Tibial nerve (tissue), 4 donors: Measurements from ENCODE around the gene CHMP4B. TPM values are rescaled to one million over a fixed set of nuclear protein-coding genes. Genes with fewer than 3 reads are reported as not detected.

ENCODE experiments used
- DNase-seq, 2 donors: peaks; one replicate each; pipeline ENCODE4 v3.0.0-alpha.2; 2019; ENCODE audit warnings: low spot score in 2 of 2
- H3K27ac ChIP-seq, 4 donors: fragments of 200-600 bp; sonication (generic) in 3 of 4; one replicate each; pipeline ENCODE4 v1.5.1; 2017 to 2019; ENCODE audit warnings: mild to moderate bottlenecking in 1 of 4
- H3K27me3 ChIP-seq, 2 donors: fragments of 200-600 bp; sonication (generic) in 1 of 2; one replicate each; pipeline versions ENCODE4 v1.5.1 to v1.6.0; 2017 to 2019
- H3K36me3 ChIP-seq, 3 donors: fragments of 200-600 bp; sonication (generic); one replicate each; pipeline ENCODE4 v1.5.1; 2018 to 2019
- H3K4me1 ChIP-seq, 4 donors: fragments of 200-600 bp; sonication (generic) in 3 of 4; one replicate each; pipeline ENCODE4 v1.5.1; 2017 to 2019
- H3K4me3 ChIP-seq, 4 donors: fragments of 200-600 bp; sonication (generic) in 3 of 4; one replicate each; pipeline ENCODE4 v1.5.1; 2017 to 2019; ENCODE audit warnings: mild to moderate bottlenecking in 1 of 4, moderate library complexity in 1 of 4
- H3K9me3 ChIP-seq, 4 donors: fragments of 200-600 bp; sonication (generic) in 3 of 4; one replicate each; pipeline ENCODE4 v1.5.1; 2017 to 2019
- EP300 ChIP-seq, 2 donors: sonication (generic); formaldehyde crosslinking; IDR thresholded peaks; one replicate each; pipeline ENCODE4 v1.6.1; 2017; ENCODE audit warnings: antibody characterized with exemption in 2 of 2, mild to moderate bottlenecking in 1 of 2
- POLR2A ChIP-seq, 2 donors: fragments of 450-650 bp; IDR thresholded peaks; one replicate each; pipeline ENCODE4 v1.6.1; 2017; ENCODE audit warnings: antibody characterized with exemption in 2 of 2, mild to moderate bottlenecking in 2 of 2, moderate library complexity in 2 of 2
- WGBS, 2 donors: methylation state at CpG; one replicate each; pipeline ENCODE4 v1.1.5; 2018; 5-methylcytosine and 5-hydroxymethylcytosine counted together
- total RNA-seq, 4 donors: library from RNA; depleted of rRNA; stranded (reverse); fragments of >200 nt; gene quantifications; one replicate each; pipeline ENCODE4 v1.1.0, GENCODE V29; 2016
- TF ChIP-seq, protein P1 (sequence below), 5 experiments: fragments of 200-600 bp in 3 of 5; fragments of 450-650 bp in 2 of 5; sonication (generic) in 3 of 5; IDR thresholded peaks; one replicate each; pipeline ENCODE4 v1.5.1; 2016 to 2019; ENCODE audit warnings: antibody characterized with exemption in 5 of 5, mild to moderate bottlenecking in 3 of 5, moderate library complexity in 2 of 5

Gene CHMP4B
- total RNA-seq, 4 donors from 2014 or later, result 72.0 to 93.1 (median 78.9) TPM

DNA sequence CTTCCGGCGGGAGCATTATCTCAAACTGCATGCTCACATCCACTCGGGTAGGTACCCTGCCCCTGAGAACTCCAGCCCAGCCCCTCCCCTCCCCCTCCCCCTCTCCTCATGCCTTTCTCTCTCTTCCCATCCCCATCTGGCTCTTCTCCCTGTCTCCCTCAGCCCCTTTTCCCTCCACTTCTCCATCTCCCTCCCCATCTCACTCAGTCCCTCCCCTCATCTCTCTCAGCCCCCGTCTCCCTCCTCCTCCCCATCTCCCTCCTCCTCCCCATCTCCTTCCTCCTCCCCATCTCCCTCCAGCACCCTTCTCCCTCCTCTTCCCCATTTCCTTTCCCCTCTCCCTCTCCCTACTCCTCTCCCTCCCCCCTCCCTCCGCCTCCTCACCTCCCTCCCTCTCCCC is 27.3 kb upstream of the CHMP4B start:
- 64 to 77% methylated on average over 5 of the region's 5 CpGs for WGBS, 2 donors
- H3K36me3 ChIP-seq, result peaks cover 0 to 51% (median 0%) of the 10 kb centered on the region in 3 donors
- no peaks in the 10 kb centered on the region for H3K27me3 ChIP-seq
- no peaks in the 10 kb centered on the region for H3K9me3 ChIP-seq
- no peaks in the 10 kb centered on the region for H3K4me1 ChIP-seq
- H3K27ac ChIP-seq, result no peak overlapping the region
- H3K4me3 ChIP-seq, result no peak overlapping the region
- DNase-seq, result no peak
- TF ChIP-seq, protein P1, sequence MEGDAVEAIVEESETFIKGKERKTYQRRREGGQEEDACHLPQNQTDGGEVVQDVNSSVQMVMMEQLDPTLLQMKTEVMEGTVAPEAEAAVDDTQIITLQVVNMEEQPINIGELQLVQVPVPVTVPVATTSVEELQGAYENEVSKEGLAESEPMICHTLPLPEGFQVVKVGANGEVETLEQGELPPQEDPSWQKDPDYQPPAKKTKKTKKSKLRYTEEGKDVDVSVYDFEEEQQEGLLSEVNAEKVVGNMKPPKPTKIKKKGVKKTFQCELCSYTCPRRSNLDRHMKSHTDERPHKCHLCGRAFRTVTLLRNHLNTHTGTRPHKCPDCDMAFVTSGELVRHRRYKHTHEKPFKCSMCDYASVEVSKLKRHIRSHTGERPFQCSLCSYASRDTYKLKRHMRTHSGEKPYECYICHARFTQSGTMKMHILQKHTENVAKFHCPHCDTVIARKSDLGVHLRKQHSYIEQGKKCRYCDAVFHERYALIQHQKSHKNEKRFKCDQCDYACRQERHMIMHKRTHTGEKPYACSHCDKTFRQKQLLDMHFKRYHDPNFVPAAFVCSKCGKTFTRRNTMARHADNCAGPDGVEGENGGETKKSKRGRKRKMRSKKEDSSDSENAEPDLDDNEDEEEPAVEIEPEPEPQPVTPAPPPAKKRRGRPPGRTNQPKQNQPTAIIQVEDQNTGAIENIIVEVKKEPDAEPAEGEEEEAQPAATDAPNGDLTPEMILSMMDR (IDR thresholded peaks at IDR 0.05), result no peak
- no peak for TF ChIP-seq EP300 (IDR thresholded peaks at IDR 0.05)
- TF ChIP-seq POLR2A (IDR thresholded peaks at IDR 0.05), result no peak

GRCh38 chr20:33784225-33784624 is 26.9 kb upstream of the CHMP4B start:
- DNase-seq, result no peak
- 64 to 68% methylated on average over 2 of the region's 2 CpGs for WGBS, 2 donors

GRCh38 chr20:33785503-33785902 is 25.6 kb upstream of the CHMP4B start:
- WGBS, 2 donors, result 77 to 92% methylated on average over 5 of the region's 5 CpGs
- TF ChIP-seq, protein P1 (IDR thresholded peaks at IDR 0.05), result no peak
- TF ChIP-seq POLR2A (IDR thresholded peaks at IDR 0.05) (no peak), EP300 (IDR thresholded peaks at IDR 0.05) (no peak)
- DNase-seq, result no peak
- no peaks in the 10 kb centered on the region for H3K27me3 ChIP-seq
- peaks cover 0 to 3% (median 0%) of the 10 kb centered on the region in 4 donors for H3K4me1 ChIP-seq
- H3K27ac ChIP-seq, result no peak overlapping the region
- H3K9me3 ChIP-seq, result no peaks in the 10 kb centered on the region
- H3K36me3 ChIP-seq, result peaks cover 0 to 67% (median 0%) of the 10 kb centered on the region in 3 donors
- H3K4me3 ChIP-seq, result no peak overlapping the region

More at GRCh38 chr20:33784225-33784624, 26.9 kb upstream of the CHMP4B start:
- TF ChIP-seq POLR2A (IDR thresholded peaks at IDR 0.05), result no peak
- TF ChIP-seq, protein P1 (IDR thresholded peaks at IDR 0.05), result no peak
- no peak for TF ChIP-seq EP300 (IDR thresholded peaks at IDR 0.05)
- H3K27ac ChIP-seq, result no peak overlapping the region
- H3K9me3 ChIP-seq, result no peaks in the 10 kb centered on the region
- no peak overlapping the region for H3K4me3 ChIP-seq
- H3K27me3 ChIP-seq, result no peaks in the 10 kb centered on the region
- H3K4me1 ChIP-seq, result peaks cover 0 to 2% (median 0%) of the 10 kb centered on the region in 4 donors
- peaks cover 0 to 55% (median 0%) of the 10 kb centered on the region in 3 donors for H3K36me3 ChIP-seq

GRCh38 chr20:33787253-33787891 is 23.8 kb upstream of the CHMP4B start:
- 48 to 53% methylated on average over 9 of the region's 9 CpGs for WGBS, 2 donors
- H3K27ac ChIP-seq, result no peak overlapping the region
- peaks cover 0 to 64% (median 0%) of the 10 kb centered on the region in 3 donors for H3K36me3 ChIP-seq
- DNase-seq, result no peak
- TF ChIP-seq EP300 (IDR thresholded peaks at IDR 0.05) (no peak), POLR2A (IDR thresholded peaks at IDR 0.05) (no peak)
- TF ChIP-seq, protein P1 (IDR thresholded peaks at IDR 0.05), result no peak
- no peak overlapping the region for H3K4me3 ChIP-seq
- no peaks in the 10 kb centered on the region for H3K9me3 ChIP-seq
- H3K4me1 ChIP-seq, result peaks cover 0 to 3% (median 0%) of the 10 kb centered on the region in 4 donors
- H3K27me3 ChIP-seq, result no peaks in the 10 kb centered on the region

DNA sequence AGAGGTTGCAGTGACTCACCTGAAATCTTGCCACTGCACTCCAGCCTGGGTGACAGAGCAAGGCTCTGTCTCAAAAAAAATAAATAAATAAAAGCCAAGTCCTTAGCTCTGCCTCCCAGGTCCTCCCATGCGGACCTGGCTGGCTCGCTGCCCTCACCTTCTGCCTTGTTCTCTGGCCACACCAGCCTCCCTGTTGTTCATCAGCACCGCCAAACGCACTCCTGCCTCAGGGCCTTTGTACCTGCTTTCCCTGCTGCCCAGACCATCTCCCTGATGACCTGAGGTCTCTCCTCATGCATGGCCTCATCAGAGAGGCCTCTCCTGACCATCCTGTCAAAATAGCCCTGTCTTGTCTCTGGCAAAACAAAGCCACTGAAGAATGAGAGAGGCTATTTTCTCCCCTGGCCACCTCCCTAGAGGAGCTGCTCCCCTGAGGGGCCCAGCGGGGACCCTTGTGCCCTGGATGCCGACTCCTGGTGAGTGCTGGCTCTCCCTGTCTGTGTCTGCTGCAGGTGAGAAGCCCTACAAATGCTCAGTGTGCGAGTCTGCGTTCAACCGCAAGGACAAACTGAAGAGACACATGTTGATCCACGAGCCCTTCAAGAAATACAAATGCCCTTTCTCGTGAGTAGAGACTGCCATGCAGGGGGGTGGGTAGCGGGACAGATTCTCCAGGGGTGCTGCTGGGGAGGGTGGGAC is 22.6 kb upstream of the CHMP4B start:
- WGBS, 2 donors, result 85 to 86% methylated on average over 12 of the region's 12 CpGs

More for the DNA sequence above, 22.6 kb upstream of the CHMP4B start:
- H3K27ac ChIP-seq, result no peak overlapping the region
- no peak overlapping the region for H3K4me3 ChIP-seq
- TF ChIP-seq, protein P1 (IDR thresholded peaks at IDR 0.05), result no peak
- TF ChIP-seq POLR2A (IDR thresholded peaks at IDR 0.05) (no peak), EP300 (IDR thresholded peaks at IDR 0.05) (no peak)
- no peaks in the 10 kb centered on the region for H3K9me3 ChIP-seq
- DNase-seq, result no peak
- peaks cover 0 to 57% (median 0%) of the 10 kb centered on the region in 3 donors for H3K36me3 ChIP-seq
- no peaks in the 10 kb centered on the region for H3K27me3 ChIP-seq
- H3K4me1 ChIP-seq, result peaks cover 0 to 3% (median 1%) of the 10 kb centered on the region in 4 donors
